Measurements from ENCODE around the gene PIGH. TPM values are rescaled to one million over a fixed set of nuclear protein-coding genes. Genes with fewer than 3 reads are reported as not detected.

PIGH gene
- total and polyA plus RNA-seq, 2 of the 13 experiments (the other 11 are each of a cell fraction or from before 2014, with no cell fraction given): 30.0 to 43.5 TPM

DNA sequence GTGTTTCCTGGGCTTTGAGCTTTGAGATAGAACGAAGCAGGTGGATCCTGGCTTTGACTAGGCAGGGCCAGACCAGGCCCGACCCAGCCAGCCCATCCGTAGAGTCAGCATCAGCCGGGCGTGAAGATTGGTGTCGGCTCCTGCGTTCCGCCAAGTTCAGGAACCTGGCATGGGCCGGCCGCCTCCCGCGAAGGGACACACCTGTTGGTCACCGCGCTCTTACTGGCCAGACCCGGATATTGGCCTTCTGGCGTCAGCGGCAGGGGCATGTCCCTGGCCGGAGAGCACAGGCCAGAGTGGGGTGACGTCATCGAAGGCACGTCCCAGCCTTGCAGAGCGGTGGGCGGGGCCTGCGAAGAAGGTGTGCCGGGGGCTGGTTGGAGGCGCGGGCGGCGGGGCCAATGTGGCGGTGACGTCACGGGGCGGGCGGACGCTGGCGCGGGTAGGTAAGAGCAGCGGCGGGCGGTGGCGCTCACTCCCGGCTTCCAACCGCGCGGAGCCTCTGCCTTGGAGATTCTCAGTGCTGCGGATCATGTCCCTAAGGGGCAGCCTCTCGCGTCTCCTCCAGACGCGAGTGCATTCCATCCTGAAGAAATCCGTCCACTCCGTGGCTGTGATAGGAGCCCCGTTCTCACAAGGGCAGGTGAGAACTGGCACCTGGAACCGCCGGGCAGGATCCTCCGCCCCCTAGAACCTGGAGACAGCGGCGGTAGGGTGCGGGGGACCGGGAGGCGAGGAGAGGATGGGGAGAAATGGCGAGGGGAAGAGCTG is 19.6 kb upstream of the PIGH start, which contains the start of gene ARG2 (continued):
- TF ChIP-seq NR0B2 (CRISPR knock-in tag; IDR thresholded peaks at IDR 0.05) (peak; percentile 46; the same call in 1 of the 2 replicates), RXRB (CRISPR knock-in tag; IDR thresholded peaks at IDR 0.05; ENCODE audit: borderline replicate concordance) (peak; percentile 45; the same call in 1 of the 2 replicates), ZNF501 (CRISPR knock-in tag; IDR thresholded peaks at IDR 0.05) (peak; percentile 78), ZMYM2 (CRISPR knock-in tag; IDR thresholded peaks at IDR 0.05) (peak; percentile 31; the same call in 1 of the 2 replicates), MIER3 (CRISPR knock-in tag; IDR thresholded peaks at IDR 0.05; ENCODE audit: borderline replicate concordance) (peak; percentile 80), HNF4A (CRISPR knock-in tag; IDR thresholded peaks at IDR 0.05) (0 out of 2 replicates have a peak, but pooled peaks have one; percentile 25), ZNF747 (CRISPR knock-in tag; IDR thresholded peaks at IDR 0.05; ENCODE audit: borderline replicate concordance) (peak; percentile 75; the same call in 1 of the 2 replicates), ZNF619 (CRISPR knock-in tag; IDR thresholded peaks at IDR 0.05) (0 out of 2 replicates have a peak, but pooled peaks have one; percentile 38), ZNF652 (CRISPR knock-in tag; IDR thresholded peaks at IDR 0.05; ENCODE audit: borderline replicate concordance, low read depth) (no peak), DNMT1 (CRISPR knock-in tag; IDR thresholded peaks at IDR 0.05) (peak; percentile 92; the same call in 1 of the 2 replicates), SOX5 (CRISPR knock-in tag; IDR thresholded peaks at IDR 0.05; ENCODE audit: borderline replicate concordance) (0 out of 2 replicates have a peak, but pooled peaks have one; percentile 32), PLRG1 (conservative IDR thresholded peaks at IDR 0.05) (no peak), DMAP1 (CRISPR knock-in tag; IDR thresholded peaks at IDR 0.05) (peak; percentile 53; the same call in 1 of the 2 replicates), GATA4 (IDR thresholded peaks at IDR 0.05; ENCODE audit: borderline replicate concordance, low read depth) (peak; percentile 22; the same call in 1 of the 2 replicates), NFYC (CRISPR knock-in tag; IDR thresholded peaks at IDR 0.05) (peak; percentile 63), TARDBP (CRISPR knock-in tag; IDR thresholded peaks at IDR 0.05) (peak; percentile 67; the same call in 1 of the 2 replicates), SKIL (CRISPR knock-in tag; IDR thresholded peaks at IDR 0.05; ENCODE audit: borderline replicate concordance) (no peak), ZNF335 (CRISPR knock-in tag; IDR thresholded peaks at IDR 0.05) (peak; percentile 87), POLR2A (IDR thresholded peaks at IDR 0.05; ENCODE audit: insufficient read depth in 1 of 2, low read depth in 2 of 2, low read length in 2 of 2) (peak; percentile 86 to 89), MED1 (CRISPR knock-in tag; IDR thresholded peaks at IDR 0.05) (peak; percentile 57; the same call in 1 of the 2 replicates), ATRX (CRISPR knock-in tag; IDR thresholded peaks at IDR 0.05; ENCODE audit: borderline replicate concordance) (no peak), ARID2 (CRISPR knock-in tag; IDR thresholded peaks at IDR 0.05; ENCODE audit: borderline replicate concordance) (no peak)
- TF ChIP-seq, protein P1, sequence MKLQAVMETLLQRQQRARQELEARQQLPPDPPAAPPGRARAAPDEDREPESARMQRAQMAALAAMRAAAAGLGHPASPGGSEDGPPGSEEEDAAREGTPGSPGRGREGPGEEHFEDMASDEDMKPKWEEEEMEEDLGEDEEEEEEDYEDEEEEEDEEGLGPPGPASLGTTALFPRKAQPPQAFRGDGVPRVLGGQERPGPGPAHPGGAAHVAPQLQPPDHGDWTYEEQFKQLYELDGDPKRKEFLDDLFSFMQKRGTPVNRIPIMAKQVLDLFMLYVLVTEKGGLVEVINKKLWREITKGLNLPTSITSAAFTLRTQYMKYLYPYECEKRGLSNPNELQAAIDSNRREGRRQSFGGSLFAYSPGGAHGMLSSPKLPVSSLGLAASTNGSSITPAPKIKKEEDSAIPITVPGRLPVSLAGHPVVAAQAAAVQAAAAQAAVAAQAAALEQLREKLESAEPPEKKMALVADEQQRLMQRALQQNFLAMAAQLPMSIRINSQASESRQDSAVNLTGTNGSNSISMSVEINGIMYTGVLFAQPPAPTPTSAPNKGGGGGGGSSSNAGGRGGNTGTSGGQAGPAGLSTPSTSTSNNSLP (IDR thresholded peaks at IDR 0.05; ENCODE audit: low read depth, low read length): no peak
- TF ChIP-seq, protein P2, sequence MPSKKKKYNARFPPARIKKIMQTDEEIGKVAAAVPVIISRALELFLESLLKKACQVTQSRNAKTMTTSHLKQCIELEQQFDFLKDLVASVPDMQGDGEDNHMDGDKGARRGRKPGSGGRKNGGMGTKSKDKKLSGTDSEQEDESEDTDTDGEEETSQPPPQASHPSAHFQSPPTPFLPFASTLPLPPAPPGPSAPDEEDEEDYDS (CRISPR knock-in tag; IDR thresholded peaks at IDR 0.05): peak; percentile 96
- TF ChIP-seq, protein P3, sequence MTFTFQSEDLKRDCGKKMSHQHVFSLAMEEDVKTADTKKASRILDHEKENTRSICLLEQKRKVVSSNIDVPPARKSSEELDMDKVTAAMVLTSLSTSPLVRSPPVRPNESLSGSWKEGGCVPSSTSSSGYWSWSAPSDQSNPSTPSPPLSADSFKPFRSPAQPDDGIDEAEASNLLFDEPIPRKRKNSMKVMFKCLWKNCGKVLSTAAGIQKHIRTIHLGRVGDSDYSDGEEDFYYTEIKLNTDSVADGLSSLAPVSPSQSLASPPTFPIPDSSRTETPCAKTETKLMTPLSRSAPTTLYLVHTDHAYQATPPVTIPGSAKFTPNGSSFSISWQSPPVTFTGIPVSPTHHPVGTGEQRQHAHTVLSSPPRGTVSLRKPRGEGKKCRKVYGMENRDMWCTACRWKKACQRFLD (CRISPR knock-in tag; IDR thresholded peaks at IDR 0.05; ENCODE audit: borderline replicate concordance): peak; percentile 44; the same call in 1 of the 2 replicates

Data from HepG2 (cell line).